ENCODE data around the gene JMJD8. TPM values are rescaled to one million over a fixed set of nuclear protein-coding genes. Genes with fewer than 3 reads are reported as not detected.

JMJD8 gene
- total and polyA plus RNA-seq, 7 donors: 18.7 to 93.4 (median 52.8) TPM

DNA sequence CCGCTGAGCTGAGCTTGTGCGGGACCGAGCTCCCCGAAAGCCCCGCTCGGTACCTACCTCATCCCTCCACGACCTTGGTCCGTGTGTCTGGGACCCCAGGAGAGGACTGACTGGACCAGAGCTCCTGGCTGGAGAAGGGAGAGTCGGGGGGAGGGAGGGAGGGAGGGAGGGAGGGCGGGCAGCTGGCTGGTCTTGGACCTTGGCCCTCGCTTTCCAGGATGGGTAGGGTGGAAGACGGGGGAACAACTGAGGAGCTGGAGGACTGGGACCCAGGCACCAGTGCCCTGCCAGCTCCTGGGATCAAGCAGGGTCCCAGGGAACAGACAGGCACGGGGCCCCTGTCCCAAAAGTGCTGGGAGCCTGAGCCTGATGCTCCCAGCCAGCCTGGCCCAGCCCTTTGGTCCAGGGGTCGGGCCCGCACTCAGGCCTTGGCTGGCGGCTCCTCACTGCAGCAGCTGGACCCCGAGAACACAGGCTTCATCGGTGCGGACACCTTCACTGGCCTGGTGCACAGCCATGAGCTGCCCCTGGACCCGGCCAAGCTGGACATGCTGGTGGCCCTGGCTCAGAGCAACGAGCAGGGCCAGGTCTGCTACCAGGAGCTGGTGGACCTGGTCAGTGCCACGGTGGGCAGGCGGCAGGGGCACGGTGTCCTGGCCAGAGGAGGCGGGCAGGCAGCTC lies 8.1 kb downstream of the JMJD8 start:
- Histone ChIP-seq H3K4me1 (peaks cover 0 to 35% (median 25%) of the 10 kb centered on the region in 4 donors), H3K36me3 (peaks cover 21 to 32% (median 24%) of the 10 kb centered on the region in 4 donors), H3K9me3 (no peaks in the 10 kb centered on the region), H3K27ac (peak overlapping the region in 3 of 4 donors; percentile 28 to 41 (median 32)), H3K4me3 (peak overlapping the region; percentile 10 to 48 (median 36)), H3K27me3 (no peaks in the 10 kb centered on the region)
- 22 to 48% methylated on average over 25 of the region's 25 CpGs for WGBS, 2 donors
- TF ChIP-seq, protein P1, sequence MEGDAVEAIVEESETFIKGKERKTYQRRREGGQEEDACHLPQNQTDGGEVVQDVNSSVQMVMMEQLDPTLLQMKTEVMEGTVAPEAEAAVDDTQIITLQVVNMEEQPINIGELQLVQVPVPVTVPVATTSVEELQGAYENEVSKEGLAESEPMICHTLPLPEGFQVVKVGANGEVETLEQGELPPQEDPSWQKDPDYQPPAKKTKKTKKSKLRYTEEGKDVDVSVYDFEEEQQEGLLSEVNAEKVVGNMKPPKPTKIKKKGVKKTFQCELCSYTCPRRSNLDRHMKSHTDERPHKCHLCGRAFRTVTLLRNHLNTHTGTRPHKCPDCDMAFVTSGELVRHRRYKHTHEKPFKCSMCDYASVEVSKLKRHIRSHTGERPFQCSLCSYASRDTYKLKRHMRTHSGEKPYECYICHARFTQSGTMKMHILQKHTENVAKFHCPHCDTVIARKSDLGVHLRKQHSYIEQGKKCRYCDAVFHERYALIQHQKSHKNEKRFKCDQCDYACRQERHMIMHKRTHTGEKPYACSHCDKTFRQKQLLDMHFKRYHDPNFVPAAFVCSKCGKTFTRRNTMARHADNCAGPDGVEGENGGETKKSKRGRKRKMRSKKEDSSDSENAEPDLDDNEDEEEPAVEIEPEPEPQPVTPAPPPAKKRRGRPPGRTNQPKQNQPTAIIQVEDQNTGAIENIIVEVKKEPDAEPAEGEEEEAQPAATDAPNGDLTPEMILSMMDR (IDR thresholded peaks at IDR 0.05): no peak
- TF ChIP-seq POLR2A (IDR thresholded peaks at IDR 0.05): no peak
- peak in 1 of 4 donors; percentile 4 for TF ChIP-seq POLR2AphosphoS5 (IDR thresholded peaks at IDR 0.05)
- no peak for TF ChIP-seq EP300 (IDR thresholded peaks at IDR 0.05)
- DNase-seq: no peak
- intact Hi-C loops (cut with DNase I): no loop called here

- DNase-seq: no peak
- peak within 1 kb of the TSS; percentile 10 to 48 (median 36) for H3K4me3 ChIP-seq
Measured at GRCh38 chr16:674968-675883, 8.9 kb downstream of the JMJD8 start, which contains the start of gene RHBDL1. Gene RHBDL1 (plus strand): TSS chr16:675671. CDS start chr16:675791, 120 bp downstream.

GRCh38 chr16:674214-674881 lies 9.8 kb downstream of the JMJD8 start:
- Histone ChIP-seq H3K27ac (peak overlapping the region in 1 of 4 donors; percentile 38), H3K27me3 (no peaks in the 10 kb centered on the region), H3K4me3 (no peak overlapping the region), H3K36me3 (peaks cover 33 to 48% (median 39%) of the 10 kb centered on the region in 4 donors), H3K9me3 (no peaks in the 10 kb centered on the region), H3K4me1 (peaks cover 0 to 32% (median 21%) of the 10 kb centered on the region in 4 donors)
- 73 to 85% methylated on average over 22 of the region's 22 CpGs for WGBS, 2 donors
- no peak for TF ChIP-seq EP300 (IDR thresholded peaks at IDR 0.05)
- TF ChIP-seq, protein P1 (IDR thresholded peaks at IDR 0.05): no peak
- no peak for TF ChIP-seq POLR2A (IDR thresholded peaks at IDR 0.05)
- no peak for TF ChIP-seq POLR2AphosphoS5 (IDR thresholded peaks at IDR 0.05)
- DNase-seq: no peak
- intact Hi-C loops (cut with DNase I): no loop called here

More at GRCh38 chr16:674968-675883, 8.9 kb downstream of the JMJD8 start, which contains the start of gene RHBDL1:
- Histone ChIP-seq H3K27ac (peak within 1 kb of the TSS in 3 of 4 donors; percentile 38 to 41 (median 41)), H3K9me3 (no peaks in the 10 kb centered on the region), H3K36me3 (peaks cover 29 to 40% (median 32%) of the 10 kb centered on the region in 4 donors), H3K27me3 (no peaks in the 10 kb centered on the region), H3K4me1 (peaks cover 0 to 29% (median 21%) of the 10 kb centered on the region in 4 donors)
- peak in 1 of 4 donors; percentile 7 for TF ChIP-seq POLR2AphosphoS5 (IDR thresholded peaks at IDR 0.05)
- TF ChIP-seq, protein P1 (IDR thresholded peaks at IDR 0.05): no peak
- TF ChIP-seq EP300 (IDR thresholded peaks at IDR 0.05): no peak
- no peak for TF ChIP-seq POLR2A (IDR thresholded peaks at IDR 0.05)
- 2 to 5% methylated on average over 73 of the region's 73 CpGs for WGBS, 2 donors
- intact Hi-C loops (cut with DNase I): no loop called here

- no peak for DNase-seq
- intact Hi-C loops (cut with DNase I): no loop called here
- TF ChIP-seq, protein P1 (IDR thresholded peaks at IDR 0.05): no peak
- no peak for TF ChIP-seq EP300 (IDR thresholded peaks at IDR 0.05)
- no peak for TF ChIP-seq POLR2AphosphoS5 (IDR thresholded peaks at IDR 0.05)
- no peak for TF ChIP-seq POLR2A (IDR thresholded peaks at IDR 0.05)
- H3K36me3 ChIP-seq: peaks cover 33 to 48% (median 39%) of the 10 kb centered on the region in 4 donors
- 92% methylated on average over 18 of the region's 18 CpGs for WGBS, 2 donors
- H3K4me1 ChIP-seq: peaks cover 0 to 35% (median 26%) of the 10 kb centered on the region in 4 donors
- H3K9me3 ChIP-seq: no peaks in the 10 kb centered on the region
- no peaks in the 10 kb centered on the region for H3K27me3 ChIP-seq
- H3K4me3 ChIP-seq: no peak overlapping the region
- H3K27ac ChIP-seq: no peak overlapping the region
Measured at GRCh38 chr16:673399-673991, 10.6 kb downstream of the JMJD8 start.
